Liver (tissue), 9 donors: ENCODE data around the gene ALG12. TPM values are rescaled to one million over a fixed set of nuclear protein-coding genes. Genes with fewer than 3 reads are reported as not detected.

Experiments
- DNase-seq: peaks from one replicate; pipeline ENCODE4 v3.0.0-alpha.2; 2017; ENCODE audit warnings: low spot score
- H3K27ac ChIP-seq, 2 donors: one replicate each; pipeline ENCODE4 v1.7.0; 2013; ENCODE audit warnings: inconsistent platforms in 2 of 2, low read length in 2 of 2, control low read depth in 1 of 2, low read depth in 1 of 2, mild to moderate bottlenecking in 1 of 2
- H3K27me3 ChIP-seq, 4 donors: one replicate each; pipeline versions ENCODE4 v1.6.1 to v1.7.0; 2013; ENCODE audit warnings: low read length in 3 of 4, inconsistent platforms in 1 of 4, mild to moderate bottlenecking in 1 of 4, moderate library complexity in 1 of 4; ENCODE audit not compliant: control insufficient read depth in 4 of 4, insufficient read depth in 4 of 4
- H3K36me3 ChIP-seq, 4 donors: one replicate each; pipeline versions ENCODE4 v1.6.1 to v1.7.0; 2013; ENCODE audit warnings: low read length in 3 of 4, mild to moderate bottlenecking in 3 of 4, low read depth in 1 of 4, moderate library complexity in 1 of 4; ENCODE audit not compliant: control insufficient read depth in 4 of 4, insufficient read depth in 3 of 4
- H3K4me1 ChIP-seq, 4 donors: one replicate each; pipeline versions ENCODE4 v1.6.1 to v1.7.0; 2013; ENCODE audit warnings: low read length in 3 of 4, mild to moderate bottlenecking in 3 of 4, moderate library complexity in 1 of 4; ENCODE audit not compliant: control insufficient read depth in 4 of 4, insufficient read depth in 4 of 4
- H3K4me3 ChIP-seq, 3 donors: one replicate each; pipeline versions ENCODE4 v1.6.1 to v1.7.0; 2013; ENCODE audit warnings: low read length in 3 of 3, control low read depth in 1 of 3, low read depth in 1 of 3, mild to moderate bottlenecking in 1 of 3
- H3K9ac ChIP-seq, 2 donors: one replicate each; pipeline ENCODE4 v1.7.0; 2013; ENCODE audit warnings: low read length in 2 of 2, mild to moderate bottlenecking in 2 of 2, moderate library complexity in 2 of 2, control low read depth in 1 of 2, low read depth in 1 of 2
- H3K9me3 ChIP-seq, 4 donors: one replicate each; pipeline versions ENCODE4 v1.6.1 to v1.7.0; 2013; ENCODE audit warnings: low read length in 3 of 4; ENCODE audit not compliant: control insufficient read depth in 4 of 4
- CTCF ChIP-seq: fragments of 150-350 bp; IDR thresholded peaks from 2 replicates; pipeline ENCODE4 v1.5.1; 2017; ENCODE audit warnings: improper control_type of control experiment, low read depth, low read length; ENCODE audit not compliant: missing input control
- EGR1 ChIP-seq, 2 donors: IDR thresholded peaks; 2 replicates each; pipeline ENCODE4 v1.6.1; 2016 to 2018; ENCODE audit warnings: antibody characterized with exemption in 2 of 2, low read depth in 2 of 2
- FOXA1 ChIP-seq: IDR thresholded peaks from 2 replicates; pipeline ENCODE4 v1.6.1; 2016; ENCODE audit warnings: antibody characterized with exemption
- FOXA2 ChIP-seq: IDR thresholded peaks from 2 replicates; pipeline ENCODE4 v1.6.1; 2016; ENCODE audit warnings: antibody characterized with exemption
- GABPA ChIP-seq, 2 donors: IDR thresholded peaks in 1 of 2; conservative IDR thresholded peaks in 1 of 2; 2 replicates each; pipeline ENCODE4 v1.6.1; 2016; ENCODE audit warnings: antibody characterized with exemption in 2 of 2, mild to moderate bottlenecking in 1 of 2, moderate library complexity in 1 of 2
- HNF4A ChIP-seq, 2 donors: conservative IDR thresholded peaks; 2 replicates each; pipeline ENCODE4 v1.6.1; 2016; ENCODE audit warnings: antibody characterized with exemption in 2 of 2, mild to moderate bottlenecking in 2 of 2
- HNF4G ChIP-seq: IDR thresholded peaks from 2 replicates; pipeline ENCODE4 v1.6.1; 2016; ENCODE audit warnings: antibody characterized with exemption
- JUND ChIP-seq, 2 donors: IDR thresholded peaks; 2 replicates each; pipeline ENCODE4 v1.6.1; 2016; ENCODE audit warnings: antibody characterized with exemption in 2 of 2
- MAX ChIP-seq: IDR thresholded peaks from 2 replicates; pipeline ENCODE4 v1.6.1; 2016; ENCODE audit warnings: antibody characterized with exemption
- NR2F2 ChIP-seq: IDR thresholded peaks from 2 replicates; pipeline ENCODE4 v1.6.1; 2016; ENCODE audit warnings: antibody characterized with exemption
- RAD21 ChIP-seq, 2 donors: IDR thresholded peaks; 2 replicates each; pipeline ENCODE4 v1.6.1; 2016; ENCODE audit warnings: antibody characterized with exemption in 2 of 2, mild to moderate bottlenecking in 2 of 2
- REST ChIP-seq: IDR thresholded peaks from 2 replicates; pipeline ENCODE4 v1.6.1; 2016; ENCODE audit warnings: antibody characterized with exemption, mild to moderate bottlenecking
- RXRA ChIP-seq, 2 donors: IDR thresholded peaks; 2 replicates each; pipeline ENCODE4 v1.6.1; 2017 to 2018; ENCODE audit warnings: antibody characterized with exemption in 2 of 2, mild to moderate bottlenecking in 1 of 2
- TAF1 ChIP-seq: conservative IDR thresholded peaks from 2 replicates; pipeline ENCODE4 v1.6.1; 2016; ENCODE audit warnings: antibody characterized with exemption, mild to moderate bottlenecking
- YY1 ChIP-seq: IDR thresholded peaks from 2 replicates; pipeline ENCODE4 v1.6.1; 2016; ENCODE audit warnings: antibody characterized with exemption, mild to moderate bottlenecking
- ZBTB33 ChIP-seq: IDR thresholded peaks from 2 replicates; pipeline ENCODE4 v1.6.1; 2016; ENCODE audit warnings: antibody characterized with exemption
- WGBS: extraction: QIAGEN DNeasy Blood & Tissue Kit; methylation state at CpG from one replicate; pipeline ENCODE4 v1.1.7; 2013; 5-methylcytosine and 5-hydroxymethylcytosine counted together
- polyA plus RNA-seq, 2 donors: library from polyadenylated mRNA; stranded (reverse) in 1 of 2; unstranded in 1 of 2; fragments of 200-250 nt in 1 of 2; fragments of >200 nt in 1 of 2; fragmentation: Nextera tagmentation in 1 of 2; extraction: Ambion mirVana in 1 of 2; gene quantifications; one replicate each; pipeline versions ENCODE4 v1.2.1 to v1.2.3, GENCODE V29; 2013 to 2015
- total RNA-seq, 2 donors: library from RNA; depleted of rRNA; stranded (reverse); fragments of >200 nt; gene quantifications; one replicate each; pipeline ENCODE4 v1.2.3, GENCODE V29; 2014
- donor health status: healthy.
- donor health status: healthy.
- donor health status: healthy.
- donor health status: healthy.
- donor health status: healthy.

Gene ALG12
- total and polyA plus RNA-seq, 4 donors, result 10.4 to 20.2 (median 14.0) TPM

GRCh38 chr22:49884503-49885260 lies 33.6 kb downstream of the ALG12 start:
- Histone ChIP-seq H3K9ac (no peak overlapping the region), H3K27me3 (no peaks in the 10 kb centered on the region), H3K9me3 (peaks cover 0 to 3% (median 0%) of the 10 kb centered on the region in 4 donors), H3K36me3 (peaks cover 4 to 36% (median 19%) of the 10 kb centered on the region in 4 donors), H3K4me1 (no peaks in the 10 kb centered on the region), H3K4me3 (no peak overlapping the region), H3K27ac (no peak overlapping the region)
- no peak for TF ChIP-seq JUND (IDR thresholded peaks at IDR 0.05)
- TF ChIP-seq CTCF, result no peak
- TF ChIP-seq RXRA (IDR thresholded peaks at IDR 0.05), result no peak
- no peak for TF ChIP-seq HNF4A (conservative IDR thresholded peaks at IDR 0.05)
- no peak for DNase-seq
- WGBS, result 97% methylated on average over 31 of the region's 31 CpGs

GRCh38 chr22:49884075-49884474 lies 34.2 kb downstream of the ALG12 start:
- H3K9me3 ChIP-seq, result peaks cover 0 to 3% (median 0%) of the 10 kb centered on the region in 4 donors
- no peak overlapping the region for H3K27ac ChIP-seq
- no peaks in the 10 kb centered on the region for H3K4me1 ChIP-seq
- TF ChIP-seq YY1, result no peak
- TF ChIP-seq FOXA1, result no peak
- TF ChIP-seq GABPA (IDR thresholded peaks at IDR 0.05 in 1 of 2, conservative IDR thresholded peaks at IDR 0.05 in 1 of 2), result no peak
- no peak for TF ChIP-seq FOXA2
- no peak for TF ChIP-seq NR2F2
- TF ChIP-seq RXRA (IDR thresholded peaks at IDR 0.05), result no peak
- no peak for TF ChIP-seq EGR1 (IDR thresholded peaks at IDR 0.05; ENCODE audit: low read depth in 2 of 2)
- no peak for TF ChIP-seq HNF4A (conservative IDR thresholded peaks at IDR 0.05)
- TF ChIP-seq CTCF, result no peak
- no peak for TF ChIP-seq HNF4G
- TF ChIP-seq MAX, result no peak
- no peak for TF ChIP-seq TAF1
- no peak for TF ChIP-seq RAD21 (IDR thresholded peaks at IDR 0.05)
- no peak overlapping the region for H3K4me3 ChIP-seq
- WGBS, result 95% methylated on average over 20 of the region's 20 CpGs
- H3K36me3 ChIP-seq, result peaks cover 4 to 36% (median 18%) of the 10 kb centered on the region in 4 donors
- DNase-seq, result no peak
- H3K9ac ChIP-seq, result no peak overlapping the region
- no peaks in the 10 kb centered on the region for H3K27me3 ChIP-seq

- H3K4me3 ChIP-seq, result no peak overlapping the region
- H3K36me3 ChIP-seq, result peaks cover 2 to 36% (median 16%) of the 10 kb centered on the region in 4 donors
- H3K27me3 ChIP-seq, result no peaks in the 10 kb centered on the region
- H3K9ac ChIP-seq, result no peak overlapping the region
- DNase-seq, result no peak
- H3K4me1 ChIP-seq, result no peaks in the 10 kb centered on the region
- peaks cover 0 to 3% (median 0%) of the 10 kb centered on the region in 4 donors for H3K9me3 ChIP-seq
- WGBS, result 96% methylated on average over 4 of the region's 4 CpGs
- H3K27ac ChIP-seq, result no peak overlapping the region
- TF ChIP-seq MAX (no peak), YY1 (no peak), RXRA (IDR thresholded peaks at IDR 0.05) (no peak), REST (no peak), HNF4G (no peak), JUND (IDR thresholded peaks at IDR 0.05) (no peak), NR2F2 (no peak), ZBTB33 (no peak), FOXA2 (no peak), EGR1 (IDR thresholded peaks at IDR 0.05; ENCODE audit: low read depth in 2 of 2) (no peak)
These were observed 35.0 kb downstream of the ALG12 start for GRCh38 chr22:49883294-49883640.
